GM10248 (cell line): ENCODE results near the gene PTBP3.

Source experiments
- CTCF ChIA-PET: fragments of 300-600 bp; sonication (Branson Sonifier 250); formaldehyde crosslinking; extraction: SDS; loops from one replicate; lab custom pipeline; 2021; ENCODE audit warnings: antibody characterized with exemption; lab: Yijun Ruan, JAX
- POLR2A ChIA-PET: fragments of 350-650 bp; sonication (Branson Sonifier 250); formaldehyde crosslinking; extraction: SDS; loops from one replicate; lab custom pipeline; 2020; ENCODE audit warnings: antibody characterized with exemption; lab: Yijun Ruan, JAX
- DNase-seq: peaks from one replicate; pipeline ENCODE4 v3.0.0; 2012; ENCODE audit errors: extremely low spot score
- CTCF ChIP-seq: IDR thresholded peaks from 2 replicates; pipeline ENCODE4 v1.5.1; 2012; ENCODE audit warnings: mild to moderate bottlenecking, low read depth; ENCODE audit errors: extremely low read depth, missing control alignments, control extremely low read depth

PTBP3 gene

GRCh38 chr9:112301420-112301819, 32.0 kb downstream of the PTBP3 start:
- CTCF ChIA-PET, result no interaction called here
- no peak for DNase-seq
- POLR2A ChIA-PET, result no interaction called here
- no peak for TF ChIP-seq CTCF

GRCh38 chr9:112299514-112299913, 33.9 kb downstream of the PTBP3 start:
- no peak for DNase-seq
- CTCF ChIA-PET, result no interaction called here
- TF ChIP-seq CTCF, result no peak
- POLR2A ChIA-PET, result no interaction called here

GRCh38 chr9:112296929-112297328, 36.5 kb downstream of the PTBP3 start:
- no peak for DNase-seq
- ChIA-PET POLR2A (no interaction called here), CTCF (interaction anchor here (1.3 kb wide), 1 partner anchor 37 kb away, joined by 3 read pairs; the partner anchor contains the start of gene PTBP3)
- TF ChIP-seq CTCF, result no peak

GRCh38 chr9:112295174-112295573, 38.2 kb downstream of the PTBP3 start:
- no peak for DNase-seq
- ChIA-PET POLR2A (interaction anchor here (0.7 kb wide), 1 partner anchor 13 kb away, joined by 4 read pairs; no protein-coding TSS in a partner anchor), CTCF (interaction anchor here (1.2 to 1.4 kb wide), 4 partner anchors 10 to 58 kb away, joined by 3 to 4 read pairs (median 4); no protein-coding TSS in a partner anchor)
- TF ChIP-seq CTCF, result no peak

GRCh38 chr9:112288029-112288428, 45.4 kb downstream of the PTBP3 start:
- ChIA-PET CTCF (interaction anchor here (0.6 to 1.9 kb wide), 6 partner anchors 11 to 193 kb away, joined by 3 to 5 read pairs (median 3); no protein-coding TSS in a partner anchor), POLR2A (no interaction called here)
- no peak for DNase-seq
- TF ChIP-seq CTCF, result no peak

- DNase-seq, result no peak
- POLR2A ChIA-PET, result no interaction called here
- no peak for TF ChIP-seq CTCF
- CTCF ChIA-PET, result no interaction called here
Observed at GRCh38 chr9:112286926-112287325, 46.5 kb downstream of the PTBP3 start.
